A549 (cell line): ENCODE results near the gene OARD1. TPM values are rescaled to one million over a fixed set of nuclear protein-coding genes. Genes with fewer than 3 reads are reported as not detected.
A peak's percentile ranks its signal among the peaks of the same experiment; 100 is the strongest.

ENCODE experiments used
- ATAC-seq, 2 experiments: fragments of 200-7000 bp in 1 of 2; fragments of >200 bp in 1 of 2; cut with Nextera tagmentation in 1 of 2; cut with Tn5 transposase in 1 of 2; 3 replicates each; pipeline versions ENCODE4 v1.8.0 to v1.9.1; 2018 to 2020; ENCODE audit warnings: mild to moderate bottlenecking in 1 of 2, moderate library complexity in 1 of 2
- CTCF ChIA-PET: fragments of 300-600 bp; sonication (Branson Sonifier 250); formaldehyde crosslinking; extraction: SDS; loops from one replicate; lab custom pipeline; 2021; ENCODE audit warnings: antibody characterized with exemption, inconsistent platforms; lab: Yijun Ruan, JAX
- POLR2A ChIA-PET: fragments of 350-600 bp; formaldehyde crosslinking; extraction: SDS; loops from one replicate; lab custom pipeline; 2021; ENCODE audit warnings: antibody characterized with exemption, inconsistent platforms; lab: Yijun Ruan, JAX
- DNase-seq, 2 experiments: peaks; one replicate each; pipeline versions ENCODE4 v3.0.0 to v3.0.0-alpha.2; 2011 to 2016; ENCODE audit warnings: low read depth in 1 of 2, low spot score in 1 of 2
- FAIRE-seq: peaks from 2 replicates; lab custom pipeline; 2011; peaks lifted over from hg19 to GRCh38; lab: Jason Lieb, UNC
- H3K27ac ChIP-seq, 2 experiments: fragments of >200 bp; sonication (Bioruptor Twin); formaldehyde crosslinking; 3 replicates each; pipeline ENCODE4 v1.5.1; 2016 to 2017
- H3K4me1 ChIP-seq: fragments of >200 bp; sonication (Bioruptor Twin); formaldehyde crosslinking; 3 replicates; pipeline ENCODE4 v1.6.1; 2016
- H3K4me2 ChIP-seq: fragments of >200 bp; sonication (Bioruptor Twin); formaldehyde crosslinking; 3 replicates; pipeline ENCODE4 v1.6.1; 2016
- H3K4me3 ChIP-seq: fragments of >200 bp; sonication (Bioruptor Twin); formaldehyde crosslinking; 3 replicates; pipeline ENCODE4 v1.5.1; 2016
- H3K9me3 ChIP-seq: fragments of >200 bp; sonication (Bioruptor Twin); formaldehyde crosslinking; 3 replicates; pipeline ENCODE4 v1.6.1; 2016
- CHD4 ChIP-seq: fragments of 200-600 bp; sonication (generic); IDR thresholded peaks from 2 replicates; pipeline ENCODE4 v1.6.1; 2016; ENCODE audit warnings: antibody characterized with exemption, mild to moderate bottlenecking, borderline replicate concordance
- ESRRA ChIP-seq: fragments of 150-350 bp; IDR thresholded peaks from 2 replicates; pipeline ENCODE4 v1.6.1; 2014; ENCODE audit warnings: mild to moderate bottlenecking, low read length, borderline replicate concordance
- FOSB ChIP-seq: fragments of 250-450 bp; sonication (Bioruptor Pico); IDR thresholded peaks from 2 replicates; pipeline ENCODE4 v1.5.0; 2020; ENCODE audit warnings: mild to moderate bottlenecking, moderate library complexity
- FOSL2 ChIP-seq, 2 experiments: fragments of 450-650 bp in 1 of 2; fragments of >200 bp in 1 of 2; sonication (Bioruptor Twin) in 1 of 2; formaldehyde crosslinking; IDR thresholded peaks; 2 replicates each; pipeline versions ENCODE4 v1.5.0 to v1.6.1; 2016 to 2020; ENCODE audit warnings: mild to moderate bottlenecking in 1 of 2, moderate library complexity in 1 of 2
- FOXS1 ChIP-seq: fragments of 250-450 bp; sonication (Bioruptor Pico); IDR thresholded peaks from 2 replicates; pipeline ENCODE4 v1.5.0; 2020; ENCODE audit warnings: mild to moderate bottlenecking, moderate library complexity
- HDAC2 ChIP-seq: fragments of 200-600 bp; sonication (generic); IDR thresholded peaks from 2 replicates; pipeline ENCODE4 v1.6.1; 2016
- HOXB13 ChIP-seq: fragments of 250-450 bp; sonication (Bioruptor Pico); IDR thresholded peaks from 2 replicates; pipeline ENCODE4 v1.5.0; 2020; ENCODE audit warnings: low read depth, mild to moderate bottlenecking, moderate library complexity
- MAFK ChIP-seq: fragments of 450-650 bp; IDR thresholded peaks from 2 replicates; pipeline ENCODE4 v1.6.1; 2014; ENCODE audit not compliant: partially characterized antibody
- NPAS2 ChIP-seq: fragments of 250-450 bp; sonication (Bioruptor Pico); IDR thresholded peaks from 2 replicates; pipeline ENCODE4 v1.8.0; 2022; ENCODE audit warnings: mild to moderate bottlenecking, moderate library complexity, borderline replicate concordance
- POLR2AphosphoS2 ChIP-seq: conservative IDR thresholded peaks from 2 replicates; pipeline ENCODE4 v1.6.1; 2012; ENCODE audit warnings: low read length, improper control_type of control experiment, inconsistent platforms
- RAD21 ChIP-seq, 2 experiments: fragments of >200 bp in 1 of 2; sonication (Bioruptor Twin) in 1 of 2; formaldehyde crosslinking in 1 of 2; IDR thresholded peaks in 1 of 2; conservative IDR thresholded peaks in 1 of 2; 2 replicates in 1 of 2; 3 replicates in 1 of 2; pipeline ENCODE4 v1.6.1; 2012 to 2018; ENCODE audit warnings: inconsistent platforms in 1 of 2
- SMC3 ChIP-seq: fragments of >200 bp; sonication (Bioruptor Twin); formaldehyde crosslinking; IDR thresholded peaks from 3 replicates; pipeline ENCODE4 v1.6.1; 2018; ENCODE audit warnings: inconsistent platforms
- WGBS: methylation state at CpG from one replicate; pipeline ENCODE4 v1.1.6; 2017; ENCODE audit errors: missing lambda C conversion rate; 5-methylcytosine and 5-hydroxymethylcytosine counted together
- polyA plus RNA-seq, 4 experiments: library from polyadenylated mRNA; depleted of rRNA in 3 of 4; stranded (reverse); fragments of >200 nt; fragmentation: RNase III in 1 of 4; extraction: RNeasy Plus Mini Kit Qiagen cat#74134 plus additional on column Dnase treatment in 1 of 4; gene quantifications; 2 replicates in 3 of 4; 3 replicates in 1 of 4; pipeline ENCODE4 v1.2.3, GENCODE V29; 2011 to 2017
- TF ChIP-seq, protein P1 (sequence below): fragments of 150-350 bp; IDR thresholded peaks from 2 replicates; pipeline ENCODE4 v1.6.1; 2014; ENCODE audit warnings: low read depth, mild to moderate bottlenecking, low read length
- TF ChIP-seq, protein P2 (sequence below): fragments of >200 bp; sonication (Bioruptor Twin); formaldehyde crosslinking; IDR thresholded peaks from 3 replicates; pipeline ENCODE4 v1.5.1; 2016
- TF ChIP-seq, protein P3 (sequence below): IDR thresholded peaks from 2 replicates; pipeline ENCODE4 v1.6.1; 2012; ENCODE audit warnings: low read depth, borderline replicate concordance
- TF ChIP-seq, protein P4 (sequence below): fragments of 450-650 bp; IDR thresholded peaks from 2 replicates; pipeline ENCODE4 v1.6.1; 2014; ENCODE audit warnings: antibody characterized with exemption

OARD1 gene
- polyA plus RNA-seq, 2 of the 4 experiments (the other 2 are of a cell fraction): 21.4 to 26.2 TPM

DNA sequence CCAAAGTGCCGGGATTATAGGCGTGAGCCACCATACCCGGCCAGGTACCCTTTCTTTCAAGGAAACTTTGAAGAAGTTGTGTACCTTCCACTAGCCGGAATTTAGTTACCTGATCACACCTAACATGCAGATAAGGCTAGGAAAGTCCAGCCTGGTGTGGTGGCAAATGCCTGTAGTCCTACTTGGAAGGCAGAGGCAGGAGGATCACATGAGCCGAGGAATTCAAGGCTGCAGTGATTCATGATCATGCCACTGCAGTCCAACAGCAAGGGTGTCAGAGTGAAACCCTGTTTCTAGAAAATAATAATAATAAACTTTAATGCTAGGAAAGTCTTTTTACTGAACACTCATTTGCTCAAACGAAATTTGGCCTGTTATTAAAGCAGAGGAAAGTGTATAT, 21.6 kb upstream of the OARD1 start:
- Histone ChIP-seq H3K4me1 (no peaks in the 10 kb centered on the region), H3K4me2 (no peak overlapping the region), H3K4me3 (no peak overlapping the region), H3K27ac (no peak overlapping the region), H3K9me3 (no peaks in the 10 kb centered on the region)
- 86% methylated on average over 6 of the region's 6 CpGs for WGBS
- FAIRE-seq (no peak), DNase-seq (no peak), ATAC-seq (no peak)
- POLR2A ChIA-PET: no interaction called here
- CTCF ChIA-PET: interaction anchor here (1.1 to 2.5 kb wide), 4 partner anchors 11 to 89 kb away, joined by 3 to 12 read pairs (median 4); no protein-coding TSS in a partner anchor
- TF ChIP-seq FOSB (CRISPR knock-in tag) (no peak), POLR2AphosphoS2 (no peak), FOXS1 (no peak), CHD4 (no peak)
- TF ChIP-seq, protein P1, sequence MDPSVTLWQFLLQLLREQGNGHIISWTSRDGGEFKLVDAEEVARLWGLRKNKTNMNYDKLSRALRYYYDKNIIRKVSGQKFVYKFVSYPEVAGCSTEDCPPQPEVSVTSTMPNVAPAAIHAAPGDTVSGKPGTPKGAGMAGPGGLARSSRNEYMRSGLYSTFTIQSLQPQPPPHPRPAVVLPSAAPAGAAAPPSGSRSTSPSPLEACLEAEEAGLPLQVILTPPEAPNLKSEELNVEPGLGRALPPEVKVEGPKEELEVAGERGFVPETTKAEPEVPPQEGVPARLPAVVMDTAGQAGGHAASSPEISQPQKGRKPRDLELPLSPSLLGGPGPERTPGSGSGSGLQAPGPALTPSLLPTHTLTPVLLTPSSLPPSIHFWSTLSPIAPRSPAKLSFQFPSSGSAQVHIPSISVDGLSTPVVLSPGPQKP: no peak

DNA sequence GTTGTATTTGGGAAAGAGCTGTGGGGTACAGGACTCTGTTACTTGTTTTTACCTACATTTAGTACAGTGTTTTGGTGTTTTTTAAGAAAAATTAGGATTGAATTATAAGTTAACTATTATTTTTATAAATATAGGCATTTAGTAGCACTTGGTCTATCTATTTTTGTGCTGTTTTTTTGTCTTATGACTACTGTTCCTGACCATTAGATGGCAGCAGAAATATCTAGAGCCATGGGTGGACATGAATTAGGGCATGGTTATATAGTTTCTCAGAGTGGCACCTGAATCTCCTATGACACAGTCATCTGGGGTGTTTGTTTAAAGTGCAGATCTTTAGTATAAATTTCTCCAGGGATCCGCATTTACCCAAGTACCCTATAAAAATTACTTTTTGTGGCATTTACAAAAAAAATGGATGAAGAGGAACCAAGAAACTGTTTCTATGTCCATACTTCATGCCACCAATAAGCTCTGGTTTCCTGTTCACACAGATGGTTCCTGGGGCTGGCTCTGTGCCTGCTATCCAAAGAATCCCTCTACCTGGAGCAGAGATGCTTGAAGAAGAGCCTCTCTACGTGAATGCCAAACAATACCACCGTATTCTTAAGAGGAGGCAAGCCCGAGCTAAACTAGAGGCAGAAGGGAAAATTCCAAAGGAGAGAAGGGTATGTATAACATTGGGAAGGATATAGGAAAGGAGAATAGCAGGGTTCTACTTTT, 20.4 kb upstream of the OARD1 start:
- Histone ChIP-seq H3K4me2 (no peak overlapping the region), H3K27ac (no peak overlapping the region), H3K4me1 (no peaks in the 10 kb centered on the region), H3K4me3 (no peak overlapping the region), H3K9me3 (no peaks in the 10 kb centered on the region)
- 91% methylated on average over 4 of the region's 4 CpGs for WGBS
- POLR2A ChIA-PET: no interaction called here
- DNase-seq: peak; percentile 7 to 24
- FAIRE-seq: no peak
- ATAC-seq: peak in 1 of 2 experiments; percentile 57; a peak in 1 of 6 replicates
- CTCF ChIA-PET: interaction anchor here (0.7 to 2.5 kb wide), 10 partner anchors 9 to 357 kb away, joined by 3 to 12 read pairs (median 4); no protein-coding TSS in a partner anchor
- TF ChIP-seq MAFK (no peak), RAD21 (conservative IDR thresholded peaks at IDR 0.05 in 1 of 2, IDR thresholded peaks at IDR 0.05 in 1 of 2) (peak in 1 of 2 experiments; percentile 32; a peak in 2 of 5 replicates), SMC3 (0 out of 3 replicates have a peak, but pooled peaks have one; percentile 23), HDAC2 (no peak), CHD4 (no peak)
- TF ChIP-seq, protein P2, sequence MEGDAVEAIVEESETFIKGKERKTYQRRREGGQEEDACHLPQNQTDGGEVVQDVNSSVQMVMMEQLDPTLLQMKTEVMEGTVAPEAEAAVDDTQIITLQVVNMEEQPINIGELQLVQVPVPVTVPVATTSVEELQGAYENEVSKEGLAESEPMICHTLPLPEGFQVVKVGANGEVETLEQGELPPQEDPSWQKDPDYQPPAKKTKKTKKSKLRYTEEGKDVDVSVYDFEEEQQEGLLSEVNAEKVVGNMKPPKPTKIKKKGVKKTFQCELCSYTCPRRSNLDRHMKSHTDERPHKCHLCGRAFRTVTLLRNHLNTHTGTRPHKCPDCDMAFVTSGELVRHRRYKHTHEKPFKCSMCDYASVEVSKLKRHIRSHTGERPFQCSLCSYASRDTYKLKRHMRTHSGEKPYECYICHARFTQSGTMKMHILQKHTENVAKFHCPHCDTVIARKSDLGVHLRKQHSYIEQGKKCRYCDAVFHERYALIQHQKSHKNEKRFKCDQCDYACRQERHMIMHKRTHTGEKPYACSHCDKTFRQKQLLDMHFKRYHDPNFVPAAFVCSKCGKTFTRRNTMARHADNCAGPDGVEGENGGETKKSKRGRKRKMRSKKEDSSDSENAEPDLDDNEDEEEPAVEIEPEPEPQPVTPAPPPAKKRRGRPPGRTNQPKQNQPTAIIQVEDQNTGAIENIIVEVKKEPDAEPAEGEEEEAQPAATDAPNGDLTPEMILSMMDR: peak; percentile 43; the same call in 2 of the 3 replicates
- TF ChIP-seq, protein P3, sequence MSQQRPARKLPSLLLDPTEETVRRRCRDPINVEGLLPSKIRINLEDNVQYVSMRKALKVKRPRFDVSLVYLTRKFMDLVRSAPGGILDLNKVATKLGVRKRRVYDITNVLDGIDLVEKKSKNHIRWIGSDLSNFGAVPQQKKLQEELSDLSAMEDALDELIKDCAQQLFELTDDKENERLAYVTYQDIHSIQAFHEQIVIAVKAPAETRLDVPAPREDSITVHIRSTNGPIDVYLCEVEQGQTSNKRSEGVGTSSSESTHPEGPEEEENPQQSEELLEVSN: no peak
- TF ChIP-seq, protein P4, sequence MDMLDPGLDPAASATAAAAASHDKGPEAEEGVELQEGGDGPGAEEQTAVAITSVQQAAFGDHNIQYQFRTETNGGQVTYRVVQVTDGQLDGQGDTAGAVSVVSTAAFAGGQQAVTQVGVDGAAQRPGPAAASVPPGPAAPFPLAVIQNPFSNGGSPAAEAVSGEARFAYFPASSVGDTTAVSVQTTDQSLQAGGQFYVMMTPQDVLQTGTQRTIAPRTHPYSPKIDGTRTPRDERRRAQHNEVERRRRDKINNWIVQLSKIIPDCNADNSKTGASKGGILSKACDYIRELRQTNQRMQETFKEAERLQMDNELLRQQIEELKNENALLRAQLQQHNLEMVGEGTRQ: no peak

DNA sequence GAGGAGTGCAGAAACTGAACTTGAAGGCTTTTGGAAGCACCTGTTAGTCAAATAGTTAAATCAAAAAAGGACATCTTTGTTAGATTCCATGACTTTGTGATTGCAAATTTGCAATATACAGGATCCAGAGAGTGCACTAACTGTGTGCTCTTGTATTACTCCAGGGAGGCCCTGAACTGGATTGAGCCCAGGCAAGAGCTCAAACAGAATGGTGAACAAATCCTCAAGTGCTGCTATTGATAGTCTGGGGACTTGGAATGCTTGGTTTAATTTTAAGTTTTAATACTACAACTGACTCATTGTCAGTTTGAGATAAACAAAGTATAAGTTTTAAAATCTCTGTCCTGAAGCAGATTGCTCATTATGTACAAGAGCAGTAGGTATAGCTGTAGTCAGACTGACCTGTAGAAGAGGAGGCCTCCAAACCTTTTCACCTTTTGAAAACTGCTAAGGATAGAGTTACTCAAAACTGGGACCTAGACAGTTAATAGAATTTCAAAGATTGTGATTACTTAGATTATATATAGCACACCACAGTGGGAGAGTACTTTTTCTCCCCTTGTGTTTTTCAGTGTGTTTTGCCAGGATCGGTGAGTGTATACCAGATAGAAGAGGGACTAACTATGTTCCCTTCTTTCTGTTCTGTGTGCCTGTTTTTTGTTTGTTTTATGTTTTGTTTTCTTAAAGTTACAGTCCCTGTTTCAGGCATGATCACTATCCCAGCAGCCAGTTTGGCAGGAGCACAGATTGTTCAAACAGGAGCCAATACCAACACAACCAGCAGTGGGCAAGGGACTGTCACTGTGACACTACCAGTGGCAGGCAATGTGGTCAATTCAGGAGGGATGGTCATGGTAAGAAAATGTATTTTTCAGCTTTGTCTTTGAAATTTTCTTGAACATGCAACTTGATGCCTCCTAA, 18.9 kb upstream of the OARD1 start:
- no peaks in the 10 kb centered on the region for H3K4me1 ChIP-seq
- no peak for TF ChIP-seq ESRRA
- TF ChIP-seq NPAS2: no peak
- TF ChIP-seq FOSL2 (IDR thresholded peaks at IDR 0.05): no peak
- TF ChIP-seq FOSL2 (CRISPR knock-in tag; IDR thresholded peaks at IDR 0.05): no peak
- TF ChIP-seq HDAC2: no peak
- no peak for TF ChIP-seq HOXB13
- no peak overlapping the region for H3K4me3 ChIP-seq
- POLR2A ChIA-PET: no interaction called here
- DNase-seq (no peak), ATAC-seq (no peak), FAIRE-seq (no peak)
- 84% methylated on average over 1 of the region's 1 CpG for WGBS
- no peak overlapping the region for H3K27ac ChIP-seq
- CTCF ChIA-PET: interaction anchor here (0.7 to 2.5 kb wide), 3 partner anchors 30 to 94 kb away, joined by 3 to 12 read pairs (median 4); no protein-coding TSS in a partner anchor
- no peaks in the 10 kb centered on the region for H3K9me3 ChIP-seq
- no peak overlapping the region for H3K4me2 ChIP-seq
